GM20431 (cell line): Measurements from ENCODE around the gene MAML1.
"Not testable (repeated sequence)": the region's sequence is repeated elsewhere in the genome, so short reads cannot be mapped to it uniquely, and the experiment has no call there.

Experiments
- in situ Hi-C: fragments of 300-500 bp; cut with MseI, MboI; formaldehyde crosslinking; loops from one replicate; pipeline ENCODE4 v1.15.0; 2020; ENCODE audit warnings: low sequenced_read_pairs; ENCODE audit not compliant: unreplicated experiment

Gene MAML1

GRCh38 chr5:179731791-179732411 lies 721 bp upstream of the MAML1 start:
- in situ Hi-C loops = no loop called here

GRCh38 chr5:179732918-179733771 lies 523 bp downstream of the MAML1 start:
- in situ Hi-C loops = no loop called here

GRCh38 chr5:179733772-179734126 lies 1.1 kb downstream of the MAML1 start:
- in situ Hi-C loops = no loop called here

- in situ Hi-C loops = no loop called here
Measured at GRCh38 chr5:179734536-179735164, 2.0 kb downstream of the MAML1 start.

- in situ Hi-C loops = no loop called here
Measured at GRCh38 chr5:179738742-179739141, 6.1 kb downstream of the MAML1 start.

- in situ Hi-C loops = not testable (repeated sequence)
Measured at GRCh38 chr5:179744106-179744505, 11.5 kb downstream of the MAML1 start.

- in situ Hi-C loops = no loop called here
Measured at GRCh38 chr5:179746872-179747271, 14.2 kb downstream of the MAML1 start.

GRCh38 chr5:179747811-179748210 lies 15.2 kb downstream of the MAML1 start:
- in situ Hi-C loops = no loop called here

GRCh38 chr5:179749857-179750508 lies 17.4 kb downstream of the MAML1 start:
- in situ Hi-C loops = no loop called here

- in situ Hi-C loops = no loop called here
Measured at GRCh38 chr5:179753971-179754370, 21.3 kb downstream of the MAML1 start.

GRCh38 chr5:179755022-179755421 lies 22.4 kb downstream of the MAML1 start:
- in situ Hi-C loops = no loop called here

- in situ Hi-C loops = no loop called here
Measured at GRCh38 chr5:179758955-179759354, 26.3 kb downstream of the MAML1 start.

- in situ Hi-C loops = no loop called here
Measured at GRCh38 chr5:179759581-179760551, 27.2 kb downstream of the MAML1 start.

- in situ Hi-C loops = no loop called here
Measured at GRCh38 chr5:179762079-179762780, 29.6 kb downstream of the MAML1 start.

- in situ Hi-C loops = no loop called here
Measured at GRCh38 chr5:179762781-179763176, 30.2 kb downstream of the MAML1 start.

- in situ Hi-C loops = no loop called here
Measured at GRCh38 chr5:179763215-179763945, 30.8 kb downstream of the MAML1 start.

- in situ Hi-C loops = no loop called here
Measured at GRCh38 chr5:179764056-179764455, 31.4 kb downstream of the MAML1 start.

- in situ Hi-C loops = no loop called here
Measured at GRCh38 chr5:179765400-179765799, 32.8 kb downstream of the MAML1 start.
